GM18873 (cell line): Measurements from ENCODE around the gene BAIAP2L1.
"Not testable (repeated sequence)": the region's sequence is repeated elsewhere in the genome, so short reads cannot be mapped to it uniquely, and the experiment has no call there.

Experiments used
- ATAC-seq: cut with Tn5 transposase; IDR thresholded peaks from one replicate; pipeline ENCODE4 v1.9.1; 2021; ENCODE audit warnings: mild to moderate bottlenecking, moderate library complexity, moderate number of reproducible peaks; ENCODE audit not compliant: unreplicated experiment, low FRiP score

The BAIAP2L1 gene

DNA sequence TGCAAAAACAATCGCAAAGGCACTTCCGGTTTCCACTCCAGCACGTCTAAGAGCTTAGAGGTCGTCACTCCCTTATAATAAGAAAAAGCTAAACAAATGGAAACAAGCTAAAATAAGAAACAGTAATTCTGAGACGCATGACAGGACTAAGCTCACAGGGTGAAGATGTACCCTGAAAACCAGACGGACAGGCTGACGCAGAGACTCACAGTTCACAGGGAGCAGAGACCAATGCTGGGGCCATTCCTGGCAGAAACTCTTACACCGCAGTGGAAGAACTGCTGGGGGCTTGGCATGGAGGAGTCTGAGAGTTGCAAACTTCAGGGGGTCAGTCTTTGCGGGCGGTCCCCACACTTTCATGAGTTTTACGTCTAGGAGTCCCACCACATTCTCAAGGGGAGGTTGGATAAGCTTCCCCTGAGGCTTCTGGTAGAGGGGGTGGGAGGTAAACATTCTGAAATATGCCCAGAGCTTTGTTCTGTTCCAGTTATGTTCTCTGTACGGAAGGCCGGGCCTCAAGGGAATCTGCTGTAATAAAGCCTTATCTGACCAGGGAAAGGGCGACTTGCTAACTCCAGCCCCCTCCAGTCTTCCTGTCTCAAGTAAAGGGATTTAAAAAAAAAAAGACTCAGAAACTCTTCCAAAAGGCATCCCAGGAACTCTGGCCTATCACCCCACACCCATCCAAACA lies 71.6 kb downstream of the BAIAP2L1 start:
- no peak for ATAC-seq

DNA sequence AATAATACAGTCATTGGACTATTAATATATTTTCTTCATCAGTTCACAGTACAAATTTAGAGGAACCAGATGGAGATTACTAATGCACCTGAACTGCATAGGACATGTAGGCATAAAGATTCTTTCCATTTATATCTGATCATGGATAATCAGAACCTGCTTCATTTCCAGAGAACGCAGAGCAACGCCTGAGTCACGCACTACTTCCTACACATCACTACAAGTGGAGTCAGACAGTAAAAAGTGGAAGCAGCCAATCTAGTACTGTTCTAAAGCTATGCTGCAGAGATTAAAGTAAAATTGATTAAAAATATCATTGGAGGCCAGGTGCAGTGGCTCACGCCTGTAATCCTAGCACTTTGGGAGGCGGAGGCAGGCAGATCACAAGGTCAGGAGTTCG lies 76.1 kb downstream of the BAIAP2L1 start:
- ATAC-seq = no peak

DNA sequence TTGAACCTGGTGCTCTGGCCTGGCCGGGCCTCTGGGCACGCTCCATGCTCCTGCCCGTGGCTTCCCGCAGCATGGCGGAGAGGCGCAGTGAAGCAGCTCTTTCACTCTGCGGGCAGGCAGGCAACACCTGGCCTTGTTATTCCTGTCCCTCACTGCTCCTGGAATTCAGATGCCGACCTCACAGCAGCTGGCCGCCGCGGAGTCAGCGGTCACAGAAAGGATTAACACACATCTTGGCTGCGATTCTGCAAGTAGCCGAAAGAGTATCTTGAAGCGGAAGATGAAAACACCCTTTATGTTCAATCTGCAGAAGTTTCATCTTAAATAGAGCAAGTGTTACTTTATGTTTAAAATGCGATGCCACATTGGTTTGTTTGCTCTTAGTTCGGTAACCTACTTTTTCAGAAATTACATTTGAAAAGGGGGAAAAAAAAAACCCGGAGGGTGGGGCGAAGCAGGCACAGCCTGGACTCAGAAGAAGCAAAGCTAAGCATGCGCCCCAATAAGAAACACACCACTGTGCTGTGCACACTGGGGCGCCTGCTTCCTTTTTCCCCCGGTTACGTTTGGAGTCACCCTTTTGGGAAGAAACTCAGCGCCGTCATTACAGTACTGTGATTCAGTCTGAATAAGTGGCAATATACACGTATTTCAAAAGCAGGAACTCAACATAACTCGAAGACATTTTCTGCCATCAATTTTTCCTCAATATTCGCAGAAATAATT lies 77.1 kb downstream of the BAIAP2L1 start:
- ATAC-seq = no peak

DNA sequence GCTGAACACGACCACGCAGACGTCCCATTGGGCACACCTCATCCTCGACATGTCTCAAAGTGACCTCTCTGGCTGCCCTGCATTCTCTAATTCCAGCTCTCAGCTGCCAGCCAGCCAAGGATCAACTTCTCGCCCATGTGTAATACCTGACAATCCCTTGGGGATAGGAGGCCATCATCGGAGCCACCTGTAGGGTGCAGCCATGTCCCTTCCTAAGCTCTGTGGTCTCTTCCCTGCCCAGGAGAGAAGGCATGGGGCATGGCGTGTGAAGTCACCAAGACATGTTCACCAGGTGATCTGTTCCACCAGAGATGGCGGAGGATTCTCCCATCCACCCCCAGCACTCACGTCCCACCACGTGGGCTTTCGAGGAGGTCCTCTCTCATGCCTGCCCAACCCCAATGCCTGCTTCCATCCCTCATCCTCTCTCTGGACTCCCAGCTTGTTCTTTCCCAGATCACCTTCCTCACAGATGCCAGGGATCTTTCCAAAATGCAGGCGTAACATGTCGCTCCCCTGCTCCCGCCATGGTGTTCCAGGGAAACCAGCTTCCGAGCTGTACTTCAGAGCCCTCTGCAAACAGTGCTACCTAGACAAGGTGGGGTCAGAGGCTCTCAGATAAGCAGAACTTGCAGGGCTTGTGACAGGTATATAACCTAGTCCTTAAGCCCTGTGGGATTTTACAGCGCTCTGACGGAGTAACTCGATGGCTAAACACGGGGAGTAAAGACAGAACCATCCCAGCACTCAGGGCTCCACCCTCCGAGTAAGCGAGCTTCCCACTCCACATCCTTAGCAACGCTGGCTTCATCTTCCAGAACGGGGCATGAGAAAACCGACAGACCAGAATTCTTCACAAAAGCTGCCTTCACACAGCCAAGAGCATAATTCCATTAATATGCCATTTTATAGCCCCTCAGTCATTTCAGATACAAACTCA lies 78.3 kb downstream of the BAIAP2L1 start:
- no peak for ATAC-seq

DNA sequence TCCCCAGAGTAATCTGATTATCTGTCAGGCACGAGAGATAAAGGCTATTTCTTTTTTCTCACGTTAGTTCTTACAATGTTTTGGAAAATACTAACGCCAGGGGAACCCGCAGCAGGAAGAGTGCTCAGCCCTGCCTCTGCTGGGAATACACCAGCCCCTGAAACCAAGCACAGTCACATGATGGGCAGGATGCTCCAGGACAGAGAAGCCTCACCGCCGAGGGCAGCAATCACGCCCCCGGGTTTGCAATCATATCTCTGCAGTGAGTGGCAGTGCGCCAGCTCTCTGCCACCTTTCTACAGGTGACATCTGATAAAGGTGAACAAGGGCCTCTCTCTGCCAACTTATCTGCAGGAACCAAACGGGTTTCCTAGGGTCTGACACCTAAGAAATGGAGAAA lies 79.6 kb downstream of the BAIAP2L1 start:
- no peak for ATAC-seq

DNA sequence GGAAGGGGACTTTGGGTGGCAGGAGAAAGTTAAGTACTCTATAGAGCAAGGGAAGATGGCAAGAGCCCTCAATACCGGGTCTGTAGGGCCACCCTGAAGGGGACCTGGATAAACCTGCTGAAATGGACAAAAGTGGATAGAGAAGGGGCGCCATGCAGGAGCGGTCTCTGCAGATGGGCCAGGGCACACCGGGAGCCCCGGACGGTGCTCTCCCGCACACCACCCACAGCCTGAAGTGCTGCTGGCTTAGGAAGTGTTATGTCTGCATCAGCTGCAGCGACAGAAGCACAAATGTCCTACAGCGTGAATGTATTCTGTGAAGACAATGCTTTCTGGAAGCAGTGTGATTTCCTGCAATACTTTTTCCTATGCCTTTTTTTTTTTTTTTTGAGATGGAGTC lies 81.7 kb downstream of the BAIAP2L1 start:
- ATAC-seq = no peak

DNA sequence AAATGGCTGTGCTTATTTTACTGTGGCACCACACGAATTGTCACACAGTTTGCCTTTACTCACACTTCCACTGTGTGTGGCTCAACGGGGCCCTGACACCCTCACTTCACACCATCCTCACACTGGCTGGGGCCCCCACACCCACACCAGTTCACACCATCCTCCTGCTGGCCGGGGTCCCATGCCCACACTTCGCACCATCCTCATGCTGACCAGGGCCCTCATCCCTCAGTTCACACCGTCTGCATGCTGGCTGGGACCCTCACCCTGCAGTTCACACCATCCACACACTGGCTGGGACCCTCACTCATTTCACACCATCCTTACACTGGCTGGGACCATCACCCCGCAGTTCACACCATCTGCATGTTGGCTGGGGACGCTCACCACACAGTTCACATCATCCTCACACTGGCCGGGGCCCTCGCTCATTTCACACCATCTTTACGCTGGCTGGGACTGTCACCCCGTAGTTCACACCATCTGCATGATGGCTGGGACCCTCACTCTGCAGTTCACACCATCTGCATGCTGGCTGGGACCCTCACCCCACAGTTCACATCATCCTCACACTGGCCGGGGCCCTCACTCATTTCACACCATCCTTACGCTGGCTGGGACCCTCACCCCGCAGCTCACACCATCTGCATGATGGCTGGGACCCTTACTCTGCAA lies 83.4 kb downstream of the BAIAP2L1 start:
- no peak for ATAC-seq

DNA sequence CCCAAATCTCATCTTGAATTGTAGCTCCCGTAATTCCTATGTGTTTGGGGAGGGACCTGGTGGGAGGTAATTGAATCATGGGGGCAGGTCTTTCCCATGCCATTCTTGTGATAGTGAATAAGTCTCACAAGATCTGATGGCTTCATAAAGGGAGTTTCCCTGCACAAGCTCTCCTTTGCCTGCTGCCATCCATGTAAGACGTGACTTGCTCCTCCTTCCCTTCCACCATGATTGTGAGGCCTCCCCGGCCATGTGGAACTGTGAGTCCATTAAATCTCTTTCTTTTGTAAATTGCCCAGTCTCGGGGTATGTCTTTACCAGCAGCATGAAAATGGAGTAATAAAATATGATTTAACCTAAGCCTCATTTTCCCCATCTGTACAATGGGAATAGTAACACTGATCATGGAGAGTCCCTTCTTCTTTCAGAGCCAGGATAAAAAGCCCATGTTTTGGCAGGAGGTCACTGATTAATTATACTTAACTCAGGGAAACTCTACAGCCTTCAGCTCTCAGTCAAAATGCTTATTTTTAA lies 84.8 kb downstream of the BAIAP2L1 start:
- not testable (repeated sequence) for ATAC-seq

DNA sequence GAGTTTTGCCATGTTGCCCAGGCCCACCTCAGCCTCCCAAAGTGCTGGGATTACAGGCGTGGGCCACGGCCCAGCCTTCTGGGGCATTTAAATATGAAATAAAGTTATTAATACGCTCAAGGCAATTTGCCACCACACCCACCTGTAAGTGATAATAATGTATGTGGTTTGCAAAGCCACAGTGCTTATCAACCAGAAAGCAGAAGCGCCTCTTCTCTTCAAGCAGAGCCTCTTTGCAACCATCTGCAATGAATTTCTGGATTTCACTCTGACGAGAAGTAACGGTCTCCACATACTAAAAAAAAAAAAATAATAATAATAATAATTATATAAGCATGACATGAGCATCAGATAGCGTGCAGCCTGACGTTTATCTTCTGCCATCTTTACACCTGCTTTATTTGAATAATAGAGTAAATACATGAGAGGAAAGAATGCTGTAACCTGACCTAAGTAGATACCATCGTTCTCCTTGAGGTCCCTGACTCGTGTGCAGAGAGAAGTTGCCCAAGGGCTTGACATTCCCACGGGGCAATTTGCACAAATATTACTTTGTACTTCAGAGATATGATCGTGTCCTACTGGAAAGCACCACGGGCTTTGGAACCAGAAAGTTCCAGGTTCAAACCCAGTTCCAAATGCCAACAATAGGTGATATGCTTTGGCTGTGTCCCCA lies 85.4 kb downstream of the BAIAP2L1 start:
- no peak for ATAC-seq

DNA sequence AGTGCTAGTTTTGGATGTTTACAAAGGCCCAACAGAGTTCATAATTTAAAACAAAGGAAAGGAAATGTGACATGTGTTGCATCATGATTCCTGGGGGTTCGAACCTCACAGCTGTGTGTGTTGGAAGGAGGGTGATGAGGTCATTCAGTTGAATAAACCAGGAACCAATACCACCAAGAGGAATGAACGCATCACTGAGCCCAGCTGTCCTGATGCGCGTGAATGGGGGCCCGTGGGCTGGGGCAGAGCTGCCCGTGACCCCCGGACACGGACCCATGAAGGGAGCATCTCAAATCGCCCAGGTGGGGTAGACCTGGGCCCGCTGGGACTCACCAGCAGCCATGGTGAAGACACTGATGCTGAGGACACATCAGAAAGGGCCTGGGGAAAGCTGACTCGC lies 86.4 kb downstream of the BAIAP2L1 start:
- ATAC-seq = no peak

DNA sequence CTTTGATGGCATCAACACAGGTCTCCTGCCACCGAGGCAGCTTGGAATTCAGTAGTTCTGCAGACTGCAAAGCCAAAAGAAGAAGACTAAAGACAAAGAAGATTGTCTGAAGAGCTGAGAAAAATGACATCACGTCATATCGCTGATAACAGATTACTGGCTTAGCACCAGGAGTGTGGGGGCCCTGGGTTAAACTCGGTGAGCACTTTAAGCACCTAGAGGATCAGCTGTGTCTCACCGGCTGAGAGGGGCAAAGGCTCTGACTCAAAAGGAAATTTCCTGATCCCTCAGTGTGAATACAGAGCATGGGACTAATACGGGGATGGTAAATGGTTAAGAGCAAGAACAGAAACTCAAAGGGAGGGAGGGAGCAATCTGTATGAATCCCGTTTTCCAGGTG lies 88.7 kb downstream of the BAIAP2L1 start:
- ATAC-seq = no peak

DNA sequence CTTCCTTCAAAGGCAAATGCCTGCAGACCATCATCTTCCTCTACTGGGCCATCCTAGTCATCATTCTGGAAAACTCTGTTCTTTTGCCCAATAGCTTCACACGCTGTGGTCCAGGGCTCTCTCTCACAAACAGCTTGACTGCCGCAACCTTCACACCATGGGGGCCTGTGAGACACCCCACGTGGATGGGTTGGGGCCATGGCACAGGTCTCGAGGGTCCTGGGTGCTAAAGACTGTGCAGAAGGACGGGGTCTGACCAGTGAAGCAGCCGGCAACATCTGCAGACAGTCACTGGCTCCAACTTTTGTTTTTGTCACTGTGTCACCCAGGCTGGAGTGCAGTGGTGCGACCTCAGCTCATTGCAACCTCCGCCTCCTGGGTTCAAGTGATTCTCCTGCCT lies 91.3 kb downstream of the BAIAP2L1 start:
- no peak for ATAC-seq

DNA sequence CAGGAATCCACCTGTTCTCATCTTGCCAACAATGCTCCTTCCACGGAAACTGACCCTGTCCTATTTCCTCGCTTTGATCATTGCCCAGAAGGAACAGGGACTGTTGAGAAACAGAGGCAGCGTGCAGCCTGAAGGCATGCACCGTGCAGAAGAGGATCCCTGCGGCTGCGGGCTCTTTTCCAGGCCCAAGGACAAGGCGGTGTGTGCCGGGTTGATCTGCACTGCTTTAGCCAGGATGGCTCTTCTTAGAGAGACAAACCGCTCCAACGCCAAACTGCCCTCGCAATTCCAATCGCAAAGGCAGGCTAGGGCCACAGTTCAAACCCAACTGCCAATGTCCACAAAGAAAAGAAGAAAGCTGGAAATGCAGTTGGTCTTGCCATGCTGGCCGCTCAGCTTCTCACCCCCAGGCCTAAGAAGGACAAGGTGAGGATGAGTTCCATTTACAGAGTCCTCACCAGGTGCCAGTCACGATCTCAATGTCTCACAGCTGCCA lies 92.9 kb downstream of the BAIAP2L1 start:
- no peak for ATAC-seq

DNA sequence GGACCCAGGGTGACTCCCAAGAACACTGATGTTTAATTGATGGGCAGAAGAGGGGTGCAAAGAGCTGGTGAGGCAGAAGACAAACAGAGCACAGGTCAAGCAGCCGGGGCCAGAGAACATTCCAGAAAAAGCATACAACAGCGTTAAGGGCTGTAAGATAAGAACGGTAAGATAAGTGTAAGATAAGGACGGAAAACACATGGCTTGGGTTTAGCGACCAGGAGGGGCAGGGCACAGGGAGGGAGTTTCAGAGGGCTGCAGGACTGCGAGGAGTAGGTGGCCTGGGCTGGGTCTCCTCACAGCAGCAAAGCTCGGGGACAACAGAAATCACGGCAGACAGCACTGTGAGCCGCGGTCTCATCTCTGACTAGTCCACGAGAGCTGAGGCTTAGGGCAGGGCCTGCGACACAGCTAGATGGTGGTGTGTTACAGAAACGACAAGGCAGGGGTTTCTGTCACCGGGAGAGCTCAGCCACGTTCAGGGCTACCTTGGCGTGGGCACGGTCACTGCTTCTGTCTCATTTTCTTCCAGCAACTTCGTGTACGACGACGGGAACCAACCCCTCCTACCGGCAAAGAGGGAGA lies 94.8 kb downstream of the BAIAP2L1 start:
- ATAC-seq = no peak

DNA sequence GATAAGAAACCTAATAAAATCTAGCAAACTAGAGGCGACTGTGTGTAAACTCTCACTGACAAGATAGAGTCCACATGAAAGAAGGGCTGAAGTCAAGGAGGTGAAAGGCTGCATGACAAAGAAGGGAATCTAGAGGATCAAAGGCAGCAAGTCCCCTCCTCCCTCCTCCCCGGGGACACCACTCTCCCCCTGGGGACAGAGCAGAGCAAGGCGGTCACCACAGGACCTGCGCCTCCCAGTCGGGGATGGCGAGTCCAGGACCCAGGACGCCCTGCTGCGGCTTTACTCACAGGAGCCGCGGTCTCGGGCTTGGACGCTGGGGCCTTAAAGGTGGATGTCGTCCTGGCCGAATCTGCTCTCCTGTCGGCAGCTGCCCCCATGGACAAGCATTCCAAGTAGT lies 97.0 kb downstream of the BAIAP2L1 start:
- no peak for ATAC-seq

DNA sequence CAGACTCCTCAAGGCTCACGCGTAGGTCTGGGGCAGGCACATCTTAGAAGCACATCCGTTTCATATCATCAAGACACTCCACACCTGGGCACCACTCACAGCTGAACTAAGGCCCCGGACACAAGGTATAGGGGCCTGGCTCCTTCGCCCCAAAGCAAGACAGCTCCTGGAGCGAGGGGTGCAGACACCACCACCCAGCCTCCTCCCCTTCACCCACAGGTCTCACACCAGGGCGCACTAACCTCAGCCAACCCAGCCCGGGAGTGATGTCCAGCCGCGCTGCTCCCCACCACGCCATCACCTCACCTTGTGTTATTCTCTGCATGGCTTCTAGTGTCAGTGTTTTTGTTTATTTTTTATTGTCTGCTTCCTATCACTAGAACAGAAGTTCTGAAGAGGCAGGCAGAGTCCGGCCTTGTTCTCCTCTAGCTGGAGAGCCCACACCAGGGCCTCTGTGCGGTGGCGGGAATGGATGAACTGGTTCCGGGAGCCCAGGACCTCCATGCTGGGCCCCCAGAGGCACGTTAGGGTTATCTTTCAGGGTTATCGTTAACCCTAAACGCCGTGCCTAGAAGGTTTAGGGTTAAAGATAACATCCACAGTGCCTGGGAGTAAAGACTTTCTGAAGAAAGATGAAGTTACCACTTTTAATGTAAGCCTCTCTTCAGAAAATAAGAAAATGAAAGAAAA lies 97.6 kb downstream of the BAIAP2L1 start:
- no peak for ATAC-seq

DNA sequence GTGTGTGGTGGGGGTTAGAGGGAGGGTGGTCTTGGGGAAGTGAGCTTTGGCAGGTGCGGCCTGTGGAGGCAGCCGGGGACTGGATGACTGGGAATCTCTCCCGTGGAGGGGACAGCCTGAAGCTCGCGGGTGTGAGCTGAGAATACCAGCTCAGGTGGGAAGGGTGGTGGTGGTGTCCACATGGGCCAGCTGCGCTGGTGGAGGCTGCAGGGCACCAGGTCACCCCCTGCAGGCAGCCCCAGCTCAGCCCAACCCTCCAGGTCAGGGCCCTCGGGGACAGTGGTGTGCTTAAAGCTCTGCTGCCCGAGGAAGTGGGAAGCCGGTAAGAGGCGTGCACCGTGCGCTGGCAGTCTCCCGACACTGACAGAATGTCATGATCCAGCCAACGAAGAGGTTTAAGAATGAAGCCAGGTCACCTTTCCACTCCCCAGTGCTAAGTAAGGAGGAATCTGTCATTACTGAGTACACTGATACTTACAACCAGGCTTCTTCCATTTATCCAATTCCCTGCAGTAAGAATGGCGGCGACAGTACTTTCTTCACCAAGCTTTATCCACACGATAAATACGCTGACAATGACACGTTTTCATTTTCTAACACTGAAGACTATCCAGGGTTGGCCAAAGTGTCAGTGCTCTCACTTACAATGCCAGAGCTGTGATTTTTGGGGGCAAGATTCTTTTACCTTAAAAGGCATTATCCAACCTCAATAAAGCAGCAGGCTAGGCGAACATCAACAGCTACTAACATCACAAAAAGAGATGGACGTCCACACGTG lies 99.0 kb downstream of the BAIAP2L1 start:
- ATAC-seq = no peak
